HEK293T (cell line): ENCODE measurements around the gene TMC5.

Source experiments
- ARNT ChIP-seq: fragments of 450-650 bp; IDR thresholded peaks from 2 replicates; pipeline ENCODE4 v1.6.1; 2017; ENCODE audit warnings: mild to moderate bottlenecking
- BHLHE40 ChIP-seq: fragments of 450-650 bp; IDR thresholded peaks from 2 replicates; pipeline ENCODE4 v1.6.1; 2016; ENCODE audit warnings: mild to moderate bottlenecking, moderate library complexity, borderline replicate concordance
- CTBP1 ChIP-seq: fragments of 450-650 bp; IDR thresholded peaks from 2 replicates; pipeline ENCODE4 v1.6.1; 2016; ENCODE audit warnings: borderline replicate concordance
- ELF4 ChIP-seq: fragments of 450-650 bp; IDR thresholded peaks from 2 replicates; pipeline ENCODE4 v1.6.1; 2017; ENCODE audit warnings: antibody characterized with exemption
- FOXA1 ChIP-seq: fragments of 450-650 bp; IDR thresholded peaks from 2 replicates; pipeline ENCODE4 v1.6.1; 2016; ENCODE audit warnings: mild to moderate bottlenecking
- FOXM1 ChIP-seq: fragments of 450-650 bp; IDR thresholded peaks from 2 replicates; pipeline ENCODE4 v1.6.1; 2017; ENCODE audit warnings: mild to moderate bottlenecking, borderline replicate concordance
- HDGF ChIP-seq: fragments of 450-650 bp; IDR thresholded peaks from 2 replicates; pipeline ENCODE4 v1.6.1; 2017; ENCODE audit warnings: antibody characterized with exemption, borderline replicate concordance
- NFRKB ChIP-seq: fragments of 450-650 bp; IDR thresholded peaks from 2 replicates; pipeline ENCODE4 v1.6.1; 2016; ENCODE audit warnings: mild to moderate bottlenecking, moderate library complexity
- SP1 ChIP-seq: fragments of 450-650 bp; IDR thresholded peaks from 2 replicates; pipeline ENCODE4 v1.6.1; 2017
- SUZ12 ChIP-seq: fragments of 450-650 bp; IDR thresholded peaks from 2 replicates; pipeline ENCODE4 v1.6.1; 2016; ENCODE audit warnings: mild to moderate bottlenecking
- TARDBP ChIP-seq: fragments of 450-650 bp; IDR thresholded peaks from 2 replicates; pipeline ENCODE4 v1.6.1; 2016
- ZNF384 ChIP-seq: fragments of 450-650 bp; IDR thresholded peaks from 2 replicates; pipeline ENCODE4 v1.6.1; 2016
- TF ChIP-seq, protein P1 (sequence below): fragments of 450-650 bp; IDR thresholded peaks from 2 replicates; pipeline ENCODE4 v1.6.1; 2016

- no peak for TF ChIP-seq CTBP1
- no peak for TF ChIP-seq FOXM1
- TF ChIP-seq SUZ12, result no peak
- TF ChIP-seq TARDBP, result no peak
- TF ChIP-seq ARNT, result no peak
- TF ChIP-seq ELF4, result no peak
- no peak for TF ChIP-seq BHLHE40
- TF ChIP-seq HDGF, result no peak
- no peak for TF ChIP-seq SP1
- TF ChIP-seq FOXA1, result no peak
- TF ChIP-seq, protein P1, sequence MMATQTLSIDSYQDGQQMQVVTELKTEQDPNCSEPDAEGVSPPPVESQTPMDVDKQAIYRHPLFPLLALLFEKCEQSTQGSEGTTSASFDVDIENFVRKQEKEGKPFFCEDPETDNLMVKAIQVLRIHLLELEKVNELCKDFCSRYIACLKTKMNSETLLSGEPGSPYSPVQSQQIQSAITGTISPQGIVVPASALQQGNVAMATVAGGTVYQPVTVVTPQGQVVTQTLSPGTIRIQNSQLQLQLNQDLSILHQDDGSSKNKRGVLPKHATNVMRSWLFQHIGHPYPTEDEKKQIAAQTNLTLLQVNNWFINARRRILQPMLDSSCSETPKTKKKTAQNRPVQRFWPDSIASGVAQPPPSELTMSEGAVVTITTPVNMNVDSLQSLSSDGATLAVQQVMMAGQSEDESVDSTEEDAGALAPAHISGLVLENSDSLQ, result no peak
- no peak for TF ChIP-seq ZNF384
- TF ChIP-seq NFRKB, result no peak
These were observed 103.2 kb downstream of the TMC5 start for GRCh38 chr16:19520861-19521331.
